HepG2 (cell line): ENCODE results near the gene RASIP1. TPM values are rescaled to one million over a fixed set of nuclear protein-coding genes. Genes with fewer than 3 reads are reported as not detected.

Source experiments
- ATAD3A ChIP-seq: sonication (generic); formaldehyde crosslinking; IDR thresholded peaks from 2 replicates; pipeline ENCODE4 v1.4.0; 2020; ENCODE audit warnings: missing genetic modification reagents
- DR1 ChIP-seq: sonication (generic); formaldehyde crosslinking; IDR thresholded peaks from 2 replicates; pipeline ENCODE4 v1.8.0; 2021; ENCODE audit warnings: mild to moderate bottlenecking, missing genetic modification reagents, inconsistent platforms
- FOXA3 ChIP-seq: IDR thresholded peaks from 2 replicates; pipeline ENCODE4 v1.6.1; 2016; ENCODE audit warnings: missing genetic modification reagents, missing compliant biosample characterization
- GATAD1 ChIP-seq: IDR thresholded peaks from 2 replicates; pipeline ENCODE4 v1.6.1; 2016; ENCODE audit warnings: missing genetic modification reagents, missing compliant biosample characterization
- KDM2A ChIP-seq: sonication (generic); formaldehyde crosslinking; IDR thresholded peaks from 2 replicates; pipeline ENCODE4 v1.4.0; 2020; ENCODE audit warnings: low read depth, missing genetic modification reagents, borderline replicate concordance
- KDM5B ChIP-seq: sonication (generic); formaldehyde crosslinking; IDR thresholded peaks from 2 replicates; pipeline ENCODE4 v1.4.0; 2020; ENCODE audit warnings: missing genetic modification reagents, mild to moderate bottlenecking, borderline replicate concordance
- MIER3 ChIP-seq: IDR thresholded peaks from 2 replicates; pipeline ENCODE4 v1.6.1; 2016; ENCODE audit warnings: missing compliant biosample characterization, borderline replicate concordance
- NFYB ChIP-seq: sonication (generic); formaldehyde crosslinking; IDR thresholded peaks from 2 replicates; pipeline ENCODE4 v1.4.0; 2020; ENCODE audit warnings: missing genetic modification reagents
- POGK ChIP-seq: sonication (generic); formaldehyde crosslinking; conservative IDR thresholded peaks from 2 replicates; pipeline ENCODE4 v1.8.0; 2022; ENCODE audit warnings: mild to moderate bottlenecking, moderate library complexity, missing genetic modification reagents
- SRY ChIP-seq: sonication (generic); formaldehyde crosslinking; IDR thresholded peaks from 2 replicates; pipeline ENCODE4 v1.8.0; 2022; ENCODE audit warnings: mild to moderate bottlenecking, missing genetic modification reagents
- TBX2 ChIP-seq: sonication (generic); formaldehyde crosslinking; IDR thresholded peaks from 2 replicates; pipeline ENCODE4 v1.5.0; 2020; ENCODE audit warnings: missing genetic modification reagents, mild to moderate bottlenecking, borderline replicate concordance
- THAP11 ChIP-seq: IDR thresholded peaks from 2 replicates; pipeline ENCODE4 v1.6.1; 2016; ENCODE audit warnings: missing biosample characterization, missing genetic modification reagents
- TRIM22 ChIP-seq: fragments of 450-650 bp; IDR thresholded peaks from 2 replicates; pipeline ENCODE4 v1.6.1; 2017
- ZBTB25 ChIP-seq: IDR thresholded peaks from 2 replicates; pipeline ENCODE4 v1.6.1; 2018; ENCODE audit warnings: missing genetic modification reagents
- ZNF350 ChIP-seq: sonication (generic); formaldehyde crosslinking; IDR thresholded peaks from 2 replicates; pipeline ENCODE4 v1.4.0; 2020; ENCODE audit warnings: mild to moderate bottlenecking, low read depth, missing genetic modification reagents, borderline replicate concordance
- ZNF431 ChIP-seq: sonication (generic); formaldehyde crosslinking; IDR thresholded peaks from 2 replicates; pipeline ENCODE4 v1.9.0; 2022; ENCODE audit warnings: missing genetic modification reagents, low read depth, mild to moderate bottlenecking, borderline replicate concordance
- ZNF547 ChIP-seq: sonication (generic); formaldehyde crosslinking; IDR thresholded peaks from 2 replicates; pipeline ENCODE4 v1.5.1; 2020; ENCODE audit warnings: mild to moderate bottlenecking, missing genetic modification reagents
- ZNF552 ChIP-seq: sonication (generic); formaldehyde crosslinking; IDR thresholded peaks from 2 replicates; pipeline ENCODE4 v1.9.0; 2022; ENCODE audit warnings: missing genetic modification reagents, mild to moderate bottlenecking, borderline replicate concordance
- polyA plus RNA-seq, 8 experiments: library from polyadenylated mRNA; depleted of rRNA in 3 of 8; stranded (reverse) in 7 of 8; unstranded in 1 of 8; fragments of >200 nt; fragmentation: Illumina TruSeq in 4 of 8; extraction: Trizol in 4 of 8; gene quantifications; 2 replicates each; pipeline versions ENCODE4 v1.2.1 to v1.2.3, GENCODE V29; 2011 to 2016; ENCODE audit warnings: low read depth in 4 of 8, missing spikeins in 1 of 8, mixed read lengths in 1 of 8; ENCODE audit not compliant: insufficient read depth in 1 of 8
- total RNA-seq, 5 experiments: library from RNA; depleted of rRNA; stranded (reverse); fragments of >200 nt; fragmentation: Illumina TruSeq; extraction: Trizol; gene quantifications; 2 replicates each; pipeline ENCODE4 v1.2.3, GENCODE V29; 2016; ENCODE audit warnings: low read depth in 1 of 5
- TF ChIP-seq, protein P1 (sequence below): IDR thresholded peaks from 2 replicates; pipeline ENCODE4 v1.6.1; 2016; ENCODE audit warnings: missing compliant biosample characterization, missing genetic modification reagents, borderline replicate concordance
- TF ChIP-seq, protein P2 (sequence below): IDR thresholded peaks from 2 replicates; pipeline ENCODE4 v1.6.1; 2016; ENCODE audit warnings: low read depth
- TF ChIP-seq, protein P3 (sequence below): sonication (generic); formaldehyde crosslinking; conservative IDR thresholded peaks from 2 replicates; pipeline ENCODE4 v1.8.1; 2023; ENCODE audit warnings: missing genetic modification reagents

RASIP1 gene
- total and polyA plus RNA-seq, 2 of the 13 experiments (the other 11 are each of a cell fraction or from before 2014, with no cell fraction given), result 0.44 to 0.58 TPM

GRCh38 chr19:48720613-48721296 lies 19.7 kb downstream of the RASIP1 start (continued):
- TF ChIP-seq ATAD3A (CRISPR knock-in tag) (no peak), MIER3 (CRISPR knock-in tag) (no peak; the same call in 1 of the 2 replicates), TRIM22 (no peak), ZNF350 (peak; percentile 54; the same call in 1 of the 2 replicates), DR1 (CRISPR knock-in tag) (0 out of 2 replicates have a peak, but pooled peaks have one; percentile 17), KDM5B (CRISPR knock-in tag) (no peak), TBX2 (CRISPR knock-in tag) (no peak), NFYB (CRISPR knock-in tag) (peak; percentile 99), POGK (CRISPR knock-in tag) (peak; percentile 70), ZNF547 (CRISPR knock-in tag) (0 out of 2 replicates have a peak, but pooled peaks have one; percentile 47), SRY (CRISPR knock-in tag) (no peak), ZBTB25 (peak; percentile 59; the same call in 1 of the 2 replicates), FOXA3 (peak; percentile 30), KDM2A (peak; percentile 58; the same call in 1 of the 2 replicates), THAP11 (CRISPR knock-in tag) (peak; percentile 98), ZNF431 (CRISPR knock-in tag) (no peak), GATAD1 (CRISPR knock-in tag) (peak; percentile 70; the same call in 1 of the 2 replicates), ZNF552 (CRISPR knock-in tag) (no peak)
- TF ChIP-seq, protein P1, sequence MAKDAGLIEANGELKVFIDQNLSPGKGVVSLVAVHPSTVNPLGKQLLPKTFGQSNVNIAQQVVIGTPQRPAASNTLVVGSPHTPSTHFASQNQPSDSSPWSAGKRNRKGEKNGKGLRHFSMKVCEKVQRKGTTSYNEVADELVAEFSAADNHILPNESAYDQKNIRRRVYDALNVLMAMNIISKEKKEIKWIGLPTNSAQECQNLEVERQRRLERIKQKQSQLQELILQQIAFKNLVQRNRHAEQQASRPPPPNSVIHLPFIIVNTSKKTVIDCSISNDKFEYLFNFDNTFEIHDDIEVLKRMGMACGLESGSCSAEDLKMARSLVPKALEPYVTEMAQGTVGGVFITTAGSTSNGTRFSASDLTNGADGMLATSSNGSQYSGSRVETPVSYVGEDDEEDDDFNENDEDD, result peak; percentile 100
- TF ChIP-seq, protein P2, sequence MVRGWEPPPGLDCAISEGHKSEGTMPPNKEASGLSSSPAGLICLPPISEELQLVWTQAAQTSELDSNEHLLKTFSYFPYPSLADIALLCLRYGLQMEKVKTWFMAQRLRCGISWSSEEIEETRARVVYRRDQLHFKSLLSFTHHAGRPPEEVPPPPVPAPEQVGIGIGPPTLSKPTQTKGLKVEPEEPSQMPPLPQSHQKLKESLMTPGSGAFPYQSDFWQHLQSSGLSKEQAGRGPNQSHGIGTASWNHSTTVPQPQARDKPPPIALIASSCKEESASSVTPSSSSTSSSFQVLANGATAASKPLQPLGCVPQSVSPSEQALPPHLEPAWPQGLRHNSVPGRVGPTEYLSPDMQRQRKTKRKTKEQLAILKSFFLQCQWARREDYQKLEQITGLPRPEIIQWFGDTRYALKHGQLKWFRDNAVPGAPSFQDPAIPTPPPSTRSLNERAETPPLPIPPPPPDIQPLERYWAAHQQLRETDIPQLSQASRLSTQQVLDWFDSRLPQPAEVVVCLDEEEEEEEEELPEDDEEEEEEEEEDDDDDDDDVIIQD (CRISPR knock-in tag), result peak; percentile 43; the same call in 1 of the 2 replicates
- TF ChIP-seq, protein P3, sequence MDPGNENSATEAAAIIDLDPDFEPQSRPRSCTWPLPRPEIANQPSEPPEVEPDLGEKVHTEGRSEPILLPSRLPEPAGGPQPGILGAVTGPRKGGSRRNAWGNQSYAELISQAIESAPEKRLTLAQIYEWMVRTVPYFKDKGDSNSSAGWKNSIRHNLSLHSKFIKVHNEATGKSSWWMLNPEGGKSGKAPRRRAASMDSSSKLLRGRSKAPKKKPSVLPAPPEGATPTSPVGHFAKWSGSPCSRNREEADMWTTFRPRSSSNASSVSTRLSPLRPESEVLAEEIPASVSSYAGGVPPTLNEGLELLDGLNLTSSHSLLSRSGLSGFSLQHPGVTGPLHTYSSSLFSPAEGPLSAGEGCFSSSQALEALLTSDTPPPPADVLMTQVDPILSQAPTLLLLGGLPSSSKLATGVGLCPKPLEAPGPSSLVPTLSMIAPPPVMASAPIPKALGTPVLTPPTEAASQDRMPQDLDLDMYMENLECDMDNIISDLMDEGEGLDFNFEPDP (CRISPR knock-in tag), result no peak
